ENCODE measurements around the gene ACTL7B. TPM values are rescaled to one million over a fixed set of nuclear protein-coding genes. Genes with fewer than 3 reads are reported as not detected.
"Not testable (repeated sequence)": the region's sequence is repeated elsewhere in the genome, so short reads cannot be mapped to it uniquely, and the experiment has no call there.

The ACTL7B gene
- polyA plus RNA-seq, 3 donors = not detected

- DNase-seq (ENCODE audit: low read depth in 3 of 3, low spot score in 2 of 3) = no peak
Observed at GRCh38 chr9:108874058-108874788, 18.4 kb upstream of the ACTL7B start.

- no peak for DNase-seq (ENCODE audit: low read depth in 3 of 3, low spot score in 2 of 3)
Observed at GRCh38 chr9:108869092-108869725, 13.4 kb upstream of the ACTL7B start.

- DNase-seq (ENCODE audit: low read depth in 3 of 3, low spot score in 2 of 3) = no peak
Observed at GRCh38 chr9:108867829-108868228, 12.0 kb upstream of the ACTL7B start.

GRCh38 chr9:108867116-108867515 is 11.3 kb upstream of the ACTL7B start:
- no peak for DNase-seq (ENCODE audit: low read depth in 3 of 3, low spot score in 2 of 3)

DNA sequence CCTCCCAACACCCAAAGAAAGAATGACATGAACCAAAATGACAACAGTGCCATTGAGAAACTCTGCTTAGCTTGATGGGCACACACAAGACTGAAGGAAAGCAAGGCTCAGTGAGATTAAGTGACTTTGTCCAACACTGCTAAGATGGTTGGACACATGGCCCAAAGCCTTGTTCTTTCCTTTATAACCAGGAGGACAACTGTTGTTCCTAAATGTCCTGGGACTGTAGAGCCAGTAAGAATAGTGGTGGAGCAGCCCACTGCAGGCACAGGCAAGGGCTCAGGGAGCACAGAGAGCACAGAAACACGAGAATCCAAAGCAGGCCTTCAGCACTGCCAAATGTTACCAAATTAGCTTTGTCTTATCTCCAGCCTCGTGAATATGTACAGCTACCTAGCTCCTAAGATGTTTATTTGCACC is 10.2 kb upstream of the ACTL7B start:
- DNase-seq (ENCODE audit: low read depth in 3 of 3, low spot score in 2 of 3) = no peak

GRCh38 chr9:108865037-108865436 is 9.3 kb upstream of the ACTL7B start:
- no peak for DNase-seq (ENCODE audit: low read depth in 3 of 3, low spot score in 2 of 3)

GRCh38 chr9:108864446-108864845 is 8.7 kb upstream of the ACTL7B start:
- no peak for DNase-seq (ENCODE audit: low read depth in 3 of 3, low spot score in 2 of 3)

GRCh38 chr9:108863891-108864290 is 8.1 kb upstream of the ACTL7B start:
- no peak for DNase-seq (ENCODE audit: low read depth in 3 of 3, low spot score in 2 of 3)

GRCh38 chr9:108861997-108862396 is 6.2 kb upstream of the ACTL7B start, which contains the start of gene ACTL7A:
Gene ACTL7A (plus strand): TSS chr9:108862266. CDS start chr9:108862323, 57 bp downstream.
- no peak for DNase-seq (ENCODE audit: low read depth in 3 of 3, low spot score in 2 of 3)

GRCh38 chr9:108861464-108861863 is 5.7 kb upstream of the ACTL7B start:
- no peak for DNase-seq (ENCODE audit: low read depth in 3 of 3, low spot score in 2 of 3)

- no peak for DNase-seq (ENCODE audit: low read depth in 3 of 3, low spot score in 2 of 3)
Observed at GRCh38 chr9:108860764-108861163, 5.0 kb upstream of the ACTL7B start.

- no peak for DNase-seq (ENCODE audit: low read depth in 3 of 3, low spot score in 2 of 3)
Observed at GRCh38 chr9:108860354-108860753, 4.6 kb upstream of the ACTL7B start.

DNA sequence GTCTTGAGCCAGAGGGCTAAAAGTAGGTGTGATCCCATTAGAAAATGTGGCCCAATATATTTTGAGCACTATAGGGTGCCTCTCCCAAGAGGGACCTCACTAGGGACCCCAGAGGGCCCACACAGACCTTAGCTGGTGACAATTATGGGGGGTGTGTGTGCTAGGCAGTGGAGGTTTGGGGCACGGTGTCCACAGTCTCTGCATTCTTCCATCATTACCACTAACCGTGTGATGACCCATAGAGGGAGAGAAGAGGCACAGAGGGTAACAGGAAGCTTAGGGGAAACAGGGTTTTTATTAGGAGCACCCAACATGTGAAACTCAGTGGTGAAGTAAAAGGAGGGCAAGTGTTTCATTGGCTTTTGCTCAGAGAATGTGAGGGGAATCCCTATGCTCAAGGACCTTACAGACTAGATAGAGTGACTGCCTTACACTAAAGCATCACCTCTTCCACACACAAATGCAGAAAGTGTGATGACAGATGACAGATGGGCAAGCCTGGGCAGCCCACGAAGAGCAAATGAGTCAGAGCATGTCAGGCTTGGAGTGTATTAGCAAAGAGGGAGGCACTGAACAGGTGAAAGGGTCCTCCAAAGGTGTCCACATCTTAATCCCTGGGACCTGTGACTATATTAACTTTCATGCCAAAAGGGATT is 3.8 kb upstream of the ACTL7B start:
- no peak for DNase-seq (ENCODE audit: low read depth in 3 of 3, low spot score in 2 of 3)

DNA sequence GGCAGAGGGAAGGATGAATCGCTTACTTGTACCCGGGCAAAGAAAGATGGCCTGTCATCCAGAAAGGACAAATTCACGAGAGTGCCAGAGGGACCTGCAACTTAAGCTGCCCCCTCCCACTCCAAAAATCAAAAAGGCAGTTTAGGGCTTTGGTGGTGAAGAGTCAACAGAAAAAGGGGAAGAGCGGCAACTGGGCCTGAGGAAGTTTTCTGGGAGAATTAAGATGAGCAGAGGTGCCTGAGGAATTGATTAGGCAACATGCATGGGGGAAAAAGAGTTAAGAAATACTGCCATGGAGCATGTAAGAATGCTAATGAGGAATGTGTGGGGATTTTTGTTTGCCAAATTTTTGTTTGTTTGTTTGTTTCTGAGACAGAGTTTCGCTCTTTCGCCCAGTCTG is 1.8 kb upstream of the ACTL7B start:
- DNase-seq (ENCODE audit: low read depth in 3 of 3, low spot score in 2 of 3) = no peak

GRCh38 chr9:108855529-108855886 is 278 bp downstream of the ACTL7B start:
- no peak for DNase-seq (ENCODE audit: low read depth in 3 of 3, low spot score in 2 of 3)

DNA sequence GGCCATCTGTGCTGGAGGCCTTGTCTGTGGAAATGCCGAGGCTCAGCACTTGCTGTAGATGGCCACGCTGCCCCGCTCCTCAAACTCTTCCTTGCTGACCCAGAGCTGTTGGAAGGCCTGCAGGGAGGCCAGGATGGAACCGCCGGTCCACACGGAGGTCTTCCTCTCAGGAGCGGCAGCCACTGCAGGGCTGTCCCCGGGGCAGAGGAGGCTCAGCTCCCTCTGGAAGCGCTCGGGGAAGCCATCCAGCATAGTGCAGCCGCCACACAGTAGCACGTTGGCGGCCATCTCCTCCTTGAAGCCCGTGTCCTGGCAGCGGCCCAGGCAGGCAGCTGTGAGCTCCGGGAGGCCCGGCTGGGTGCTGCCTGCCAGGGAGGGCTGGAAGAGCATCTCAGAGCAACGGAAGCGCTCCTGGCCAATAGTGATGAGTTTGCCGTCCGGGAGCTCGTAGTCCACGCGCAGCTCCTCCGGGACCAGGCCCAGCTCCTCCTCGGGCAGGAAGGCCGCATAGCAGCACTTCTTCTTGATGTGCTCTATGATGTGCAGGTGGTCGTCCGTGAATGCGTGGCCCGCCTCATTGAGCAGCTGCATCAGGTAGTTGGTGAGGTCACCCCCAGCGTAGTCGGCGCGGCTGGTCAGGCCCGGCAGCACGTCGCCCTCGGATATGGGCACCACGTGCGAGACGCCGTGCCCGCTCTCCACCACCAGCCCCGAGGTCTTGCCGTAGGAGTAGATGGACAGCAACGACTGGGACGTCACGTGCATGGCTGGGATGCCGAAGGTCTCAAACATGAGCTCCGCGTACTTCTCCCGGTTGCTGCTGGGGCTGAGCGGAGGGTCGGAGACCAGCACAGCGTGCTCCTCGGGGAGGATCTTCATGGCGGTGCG is 901 bp downstream of the ACTL7B start:
- DNase-seq (ENCODE audit: low read depth in 3 of 3, low spot score in 2 of 3) = no peak

GRCh38 chr9:108854094-108854493 is 1.7 kb downstream of the ACTL7B start:
- DNase-seq (ENCODE audit: low read depth in 3 of 3, low spot score in 2 of 3) = no peak

DNA sequence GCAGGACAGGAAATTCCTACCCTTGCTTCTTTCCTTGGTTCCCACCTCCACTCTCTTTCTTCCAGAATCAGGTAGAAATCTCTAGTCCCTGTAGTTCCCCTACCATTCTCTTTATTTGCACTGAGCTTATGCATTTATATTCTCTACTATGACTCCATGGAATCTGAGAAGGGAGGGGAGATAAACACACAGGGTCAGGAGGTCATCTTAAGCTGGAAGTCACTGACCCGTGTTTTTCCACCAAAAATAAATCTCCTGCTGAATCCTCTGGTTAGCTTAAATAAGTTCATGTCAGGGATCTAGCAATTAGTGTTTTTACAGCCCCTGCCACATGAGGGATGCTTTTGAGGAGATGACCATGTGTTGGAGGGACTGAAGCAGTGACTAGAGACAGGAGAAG is 3.7 kb downstream of the ACTL7B start:
- DNase-seq (ENCODE audit: low read depth in 3 of 3, low spot score in 2 of 3) = no peak

DNA sequence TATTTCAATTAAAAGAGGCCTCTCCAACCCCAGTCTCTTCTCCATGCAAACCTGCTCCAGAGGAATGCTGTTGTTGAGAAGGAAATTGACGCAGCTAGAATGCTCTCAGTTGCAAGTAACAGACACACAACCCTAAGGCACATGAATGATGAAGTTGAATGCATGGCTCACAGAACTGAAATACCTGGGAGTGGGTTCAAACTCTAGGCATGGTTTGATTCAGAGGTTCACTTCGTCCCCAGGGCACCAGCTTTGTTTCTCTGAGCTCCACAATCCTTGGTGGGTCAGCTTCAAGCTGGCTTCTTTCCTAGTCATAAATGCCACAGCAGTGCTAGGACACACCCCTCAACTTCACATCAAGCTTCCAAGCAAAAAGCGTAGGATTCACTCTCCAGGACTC is 4.6 kb downstream of the ACTL7B start:
- DNase-seq (ENCODE audit: low read depth in 3 of 3, low spot score in 2 of 3) = no peak

- no peak for DNase-seq (ENCODE audit: low read depth in 3 of 3, low spot score in 2 of 3)
Observed at GRCh38 chr9:108850293-108850897, 5.4 kb downstream of the ACTL7B start.

- DNase-seq (ENCODE audit: low read depth in 3 of 3, low spot score in 2 of 3) = not testable (repeated sequence)
Observed at GRCh38 chr9:108848296-108848695, 7.5 kb downstream of the ACTL7B start.

All from right renal cortex interstitium (tissue), 3 donors.